ENCODE data around the gene CEP63.

Gene CEP63

DNA sequence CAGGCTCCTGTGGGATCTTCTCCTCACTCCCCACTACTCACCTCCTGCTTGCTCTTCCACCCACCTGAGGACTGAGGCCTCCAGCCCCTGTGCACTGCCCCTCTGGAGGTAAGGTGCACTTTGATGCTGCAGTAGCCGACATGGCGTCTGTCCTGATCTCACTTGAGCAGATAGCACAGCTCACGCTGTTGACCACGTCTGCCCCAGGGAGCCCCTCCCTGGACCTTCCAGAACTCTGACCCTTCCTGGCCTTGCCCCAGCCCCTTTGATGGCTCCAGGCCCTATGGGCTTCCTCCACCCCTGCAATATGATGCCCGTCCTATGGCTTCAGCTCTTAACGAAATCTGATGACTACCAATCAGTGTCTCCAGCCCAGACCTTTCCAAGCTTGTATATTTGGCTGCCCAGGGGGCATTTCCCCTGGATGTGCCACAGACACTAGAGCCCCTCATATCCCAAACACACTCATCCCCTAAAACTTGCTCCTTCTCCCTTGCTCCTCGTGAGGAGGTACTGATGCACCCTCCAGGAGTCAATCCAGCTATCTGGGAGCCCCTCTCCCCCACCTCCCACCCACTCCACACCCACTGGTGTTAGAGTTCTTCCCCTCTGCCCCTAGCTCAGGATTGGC lies 137.9 kb downstream of the CEP63 start:
- TF ChIP-seq, protein P1, sequence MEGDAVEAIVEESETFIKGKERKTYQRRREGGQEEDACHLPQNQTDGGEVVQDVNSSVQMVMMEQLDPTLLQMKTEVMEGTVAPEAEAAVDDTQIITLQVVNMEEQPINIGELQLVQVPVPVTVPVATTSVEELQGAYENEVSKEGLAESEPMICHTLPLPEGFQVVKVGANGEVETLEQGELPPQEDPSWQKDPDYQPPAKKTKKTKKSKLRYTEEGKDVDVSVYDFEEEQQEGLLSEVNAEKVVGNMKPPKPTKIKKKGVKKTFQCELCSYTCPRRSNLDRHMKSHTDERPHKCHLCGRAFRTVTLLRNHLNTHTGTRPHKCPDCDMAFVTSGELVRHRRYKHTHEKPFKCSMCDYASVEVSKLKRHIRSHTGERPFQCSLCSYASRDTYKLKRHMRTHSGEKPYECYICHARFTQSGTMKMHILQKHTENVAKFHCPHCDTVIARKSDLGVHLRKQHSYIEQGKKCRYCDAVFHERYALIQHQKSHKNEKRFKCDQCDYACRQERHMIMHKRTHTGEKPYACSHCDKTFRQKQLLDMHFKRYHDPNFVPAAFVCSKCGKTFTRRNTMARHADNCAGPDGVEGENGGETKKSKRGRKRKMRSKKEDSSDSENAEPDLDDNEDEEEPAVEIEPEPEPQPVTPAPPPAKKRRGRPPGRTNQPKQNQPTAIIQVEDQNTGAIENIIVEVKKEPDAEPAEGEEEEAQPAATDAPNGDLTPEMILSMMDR (IDR thresholded peaks at IDR 0.05; ENCODE audit: extremely low read depth, insufficient read depth, missing control alignments), result no peak
- in situ Hi-C loops (cut with MboI; ENCODE audit: low pct_unique_long_range_greater_than_20kb, low sequenced_read_pairs, unreplicated experiment), result no loop called here
- DNase-seq (ENCODE audit: low spot score), result no peak
